Vagina (tissue), 2 donors: ENCODE data around the gene ZBTB24.

Experiments
- POLR2A ChIP-seq, 2 donors: fragments of 450-650 bp; IDR thresholded peaks; one replicate each; pipeline ENCODE4 v1.6.1; 2017; ENCODE audit warnings: antibody characterized with exemption in 2 of 2, mild to moderate bottlenecking in 2 of 2, moderate library complexity in 2 of 2
- TF ChIP-seq, protein P1 (sequence below), 3 experiments: fragments of 450-650 bp in 2 of 3; fragments of 200-600 bp in 1 of 3; sonication (generic) in 1 of 3; IDR thresholded peaks; one replicate each; pipeline ENCODE4 v1.5.1; 2017 to 2019; ENCODE audit warnings: antibody characterized with exemption in 3 of 3, mild to moderate bottlenecking in 2 of 3, moderate library complexity in 2 of 3

- TF ChIP-seq, protein P1, sequence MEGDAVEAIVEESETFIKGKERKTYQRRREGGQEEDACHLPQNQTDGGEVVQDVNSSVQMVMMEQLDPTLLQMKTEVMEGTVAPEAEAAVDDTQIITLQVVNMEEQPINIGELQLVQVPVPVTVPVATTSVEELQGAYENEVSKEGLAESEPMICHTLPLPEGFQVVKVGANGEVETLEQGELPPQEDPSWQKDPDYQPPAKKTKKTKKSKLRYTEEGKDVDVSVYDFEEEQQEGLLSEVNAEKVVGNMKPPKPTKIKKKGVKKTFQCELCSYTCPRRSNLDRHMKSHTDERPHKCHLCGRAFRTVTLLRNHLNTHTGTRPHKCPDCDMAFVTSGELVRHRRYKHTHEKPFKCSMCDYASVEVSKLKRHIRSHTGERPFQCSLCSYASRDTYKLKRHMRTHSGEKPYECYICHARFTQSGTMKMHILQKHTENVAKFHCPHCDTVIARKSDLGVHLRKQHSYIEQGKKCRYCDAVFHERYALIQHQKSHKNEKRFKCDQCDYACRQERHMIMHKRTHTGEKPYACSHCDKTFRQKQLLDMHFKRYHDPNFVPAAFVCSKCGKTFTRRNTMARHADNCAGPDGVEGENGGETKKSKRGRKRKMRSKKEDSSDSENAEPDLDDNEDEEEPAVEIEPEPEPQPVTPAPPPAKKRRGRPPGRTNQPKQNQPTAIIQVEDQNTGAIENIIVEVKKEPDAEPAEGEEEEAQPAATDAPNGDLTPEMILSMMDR (IDR thresholded peaks at IDR 0.05) = no peak
- no peak for TF ChIP-seq POLR2A (IDR thresholded peaks at IDR 0.05)
These were observed 27.3 kb upstream of the ZBTB24 start for GRCh38 chr6:109510358-109510757.
